Loucy (cell line): ENCODE data around the gene WHAMM.

ENCODE experiments used
- CTCF ChIP-seq: fragments of 200-600 bp; sonication (generic); conservative IDR thresholded peaks from 2 replicates; pipeline ENCODE4 v1.5.1; 2014; ENCODE audit warnings: mild to moderate bottlenecking, antibody characterized with exemption, low read length
- EZH2phosphoT487 ChIP-seq: fragments of 200-600 bp; IDR thresholded peaks from 2 replicates; pipeline ENCODE4 v1.6.1; 2018; ENCODE audit warnings: antibody characterized with exemption, mild to moderate bottlenecking, moderate library complexity, borderline replicate concordance

- TF ChIP-seq CTCF (no peak), EZH2phosphoT487 (no peak)
Measured at GRCh38 chr15:82763361-82764116, 45.9 kb upstream of the WHAMM start.
